ENCODE results near the gene OSBPL3. TPM values are rescaled to one million over a fixed set of nuclear protein-coding genes. Genes with fewer than 3 reads are reported as not detected.

The OSBPL3 gene
- total RNA-seq, 1 experiment from 2014 or later = 8.6 TPM

DNA sequence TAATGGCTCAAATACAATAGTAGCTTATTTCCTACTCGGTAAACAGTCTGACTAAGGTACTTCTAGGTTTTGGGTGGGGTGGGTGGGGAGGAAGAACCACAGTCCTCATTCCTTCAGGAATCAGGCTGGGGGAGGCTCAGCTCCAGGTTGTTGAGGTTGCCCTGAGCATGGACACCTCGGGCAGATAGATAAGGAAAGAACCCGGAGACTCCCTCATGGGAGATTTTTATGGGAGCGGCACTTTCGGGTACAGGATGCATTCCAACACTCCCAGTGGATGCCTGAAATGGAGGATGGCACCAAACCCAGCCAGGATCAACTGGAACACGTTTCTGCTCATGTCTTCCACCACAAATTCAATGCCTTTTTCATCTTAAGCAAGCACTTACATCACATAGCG, 217.2 kb downstream of the OSBPL3 start:
- H3K9me3 Mint-ChIP-seq = no peaks in the 10 kb centered on the region
- peaks cover 5 to 10% of the 10 kb centered on the region in 2 experiments; a peak in 3 of 4 replicates for H3K4me1 Mint-ChIP-seq

More for the DNA sequence above, 217.2 kb downstream of the OSBPL3 start:
- TF ChIP-seq, protein P1, sequence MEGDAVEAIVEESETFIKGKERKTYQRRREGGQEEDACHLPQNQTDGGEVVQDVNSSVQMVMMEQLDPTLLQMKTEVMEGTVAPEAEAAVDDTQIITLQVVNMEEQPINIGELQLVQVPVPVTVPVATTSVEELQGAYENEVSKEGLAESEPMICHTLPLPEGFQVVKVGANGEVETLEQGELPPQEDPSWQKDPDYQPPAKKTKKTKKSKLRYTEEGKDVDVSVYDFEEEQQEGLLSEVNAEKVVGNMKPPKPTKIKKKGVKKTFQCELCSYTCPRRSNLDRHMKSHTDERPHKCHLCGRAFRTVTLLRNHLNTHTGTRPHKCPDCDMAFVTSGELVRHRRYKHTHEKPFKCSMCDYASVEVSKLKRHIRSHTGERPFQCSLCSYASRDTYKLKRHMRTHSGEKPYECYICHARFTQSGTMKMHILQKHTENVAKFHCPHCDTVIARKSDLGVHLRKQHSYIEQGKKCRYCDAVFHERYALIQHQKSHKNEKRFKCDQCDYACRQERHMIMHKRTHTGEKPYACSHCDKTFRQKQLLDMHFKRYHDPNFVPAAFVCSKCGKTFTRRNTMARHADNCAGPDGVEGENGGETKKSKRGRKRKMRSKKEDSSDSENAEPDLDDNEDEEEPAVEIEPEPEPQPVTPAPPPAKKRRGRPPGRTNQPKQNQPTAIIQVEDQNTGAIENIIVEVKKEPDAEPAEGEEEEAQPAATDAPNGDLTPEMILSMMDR (conservative IDR thresholded peaks at IDR 0.05) = no peak
- WGBS (ENCODE audit: extremely low coverage, insufficient read length, low lambda C conversion rate) = no CpG with 5 or more reads among the region's 7 CpGs
- Histone ChIP-seq H2BK12ac (ENCODE audit: insufficient read length, low read depth, low read length) (no peak overlapping the region), H3K4me2 (ENCODE audit: insufficient read depth, insufficient read length, low read length) (no peak overlapping the region), H3K9me3 (ENCODE audit: control insufficient read depth, low read depth, low read length) (no peaks in the 10 kb centered on the region), H4K5ac (ENCODE audit: insufficient read length, low read depth, low read length) (no peak overlapping the region), H3K23me2 (ENCODE audit: insufficient read length, low read depth, low read length, poor library complexity, severe bottlenecking) (peaks cover 1% of the 10 kb centered on the region), H3K9ac (ENCODE audit: extremely low read depth, insufficient read length, low read length) (no peak overlapping the region), H3K4me1 (ENCODE audit: insufficient read depth, low read length) (peaks cover 3% of the 10 kb centered on the region; the same call in 1 of the 2 replicates), H3K56ac (ENCODE audit: insufficient read length, low read depth, low read length) (no peak overlapping the region), H2BK15ac (ENCODE audit: low read depth, low read length) (no peak overlapping the region), H3K79me2 (ENCODE audit: insufficient read depth, low read length) (no peaks in the 10 kb centered on the region), H3K27ac (ENCODE audit: insufficient read length, low read depth, low read length) (no peak overlapping the region), H3K14ac (ENCODE audit: insufficient read depth, low read length) (no peak overlapping the region), H3K27me3 (ENCODE audit: insufficient read depth, low read length) (peaks cover 11% of the 10 kb centered on the region; the same call in 1 of the 2 replicates), H2AFZ (ENCODE audit: low read length) (no peak overlapping the region), H4K91ac (ENCODE audit: insufficient read length, low read depth, low read length) (no peak overlapping the region), H3K18ac (ENCODE audit: insufficient read length, low read depth, low read length) (no peak overlapping the region), H4K8ac (replicated peaks; ENCODE audit: insufficient read length, low read depth, low read length) (no peak overlapping the region), H2BK120ac (ENCODE audit: low read depth, low read length, poor library complexity, severe bottlenecking) (no peak overlapping the region), H4K20me1 (ENCODE audit: control insufficient read depth, insufficient read depth, insufficient read length) (no peaks in the 10 kb centered on the region), H3K23ac (ENCODE audit: insufficient read length, low read depth, low read length) (no peak overlapping the region), H2AK5ac (ENCODE audit: insufficient read length, low read length) (no peak overlapping the region), H3K79me1 (ENCODE audit: insufficient read depth, low read depth, low read length, poor library complexity, severe bottlenecking) (no peaks in the 10 kb centered on the region), H3K4ac (ENCODE audit: low read depth, low read length) (no peak overlapping the region), H3T11ph (ENCODE audit: low read length) (no peak overlapping the region), H2BK5ac (ENCODE audit: insufficient read length, low read length) (no peak overlapping the region), H2BK20ac (ENCODE audit: low read depth, low read length, poor library complexity, severe bottlenecking) (no peak overlapping the region)
- Mint-ChIP-seq H3K4me3 (no peak overlapping the region), H3K36me3 (ENCODE audit: insufficient read depth in 1 of 3, low read depth in 3 of 3) (no peaks in the 10 kb centered on the region), H3K27me3 (ENCODE audit: low read depth) (peaks cover 31% of the 10 kb centered on the region), H3K27ac (no peak overlapping the region)
- DNase-seq = no peak

All from H9 (cell line).